Measurements from ENCODE around the gene CASZ1. TPM values are rescaled to one million over a fixed set of nuclear protein-coding genes. Genes with fewer than 3 reads are reported as not detected.

CASZ1 gene
- total RNA-seq, 6 donors from 2014 or later, result 39.7 to 112 (median 60.8) TPM

GRCh38 chr1:10613861-10614260, 182.6 kb downstream of the CASZ1 start:
- Histone ChIP-seq H3K4me3 (no peak overlapping the region), H3K9me3 (no peaks in the 10 kb centered on the region), H3K4me1 (no peaks in the 10 kb centered on the region), H3K27ac (no peak overlapping the region), H3K27me3 (no peaks in the 10 kb centered on the region), H3K36me3 (peaks cover 0 to 3% (median 1%) of the 10 kb centered on the region in 4 donors)
- TF ChIP-seq EP300 (IDR thresholded peaks at IDR 0.05) (no peak), POLR2AphosphoS5 (IDR thresholded peaks at IDR 0.05) (no peak), POLR2A (IDR thresholded peaks at IDR 0.05) (no peak), CTCF (IDR thresholded peaks at IDR 0.05) (no peak)
- DNase-seq, result no peak
- WGBS, 2 donors, result 96% methylated on average over 8 of the region's 8 CpGs
- ATAC-seq (ENCODE audit: low FRiP score in 2 of 2), result no peak

GRCh38 chr1:10613340-10613739, 183.1 kb downstream of the CASZ1 start:
- no peak overlapping the region for H3K4me3 ChIP-seq
- H3K27me3 ChIP-seq, result no peaks in the 10 kb centered on the region
- WGBS, 2 donors, result 97% methylated on average over 5 to 10 of the region's 10 CpGs
- ATAC-seq (ENCODE audit: low FRiP score in 2 of 2), result no peak
- no peaks in the 10 kb centered on the region for H3K4me1 ChIP-seq
- no peak overlapping the region for H3K27ac ChIP-seq
- TF ChIP-seq EP300 (IDR thresholded peaks at IDR 0.05), result no peak
- TF ChIP-seq POLR2A (IDR thresholded peaks at IDR 0.05), result no peak
- TF ChIP-seq POLR2AphosphoS5 (IDR thresholded peaks at IDR 0.05), result no peak
- TF ChIP-seq CTCF (IDR thresholded peaks at IDR 0.05), result no peak
- no peaks in the 10 kb centered on the region for H3K9me3 ChIP-seq
- no peak for DNase-seq
- H3K36me3 ChIP-seq, result peaks cover 0 to 2% (median 1%) of the 10 kb centered on the region in 4 donors

GRCh38 chr1:10612436-10613160, 183.8 kb downstream of the CASZ1 start:
- TF ChIP-seq POLR2A (IDR thresholded peaks at IDR 0.05), result no peak
- 89 to 97% methylated on average over 11 to 12 of the region's 12 CpGs for WGBS, 2 donors
- DNase-seq (peak in 1 of 2 donors; percentile 3), ATAC-seq (ENCODE audit: low FRiP score in 2 of 2) (no peak)
- Histone ChIP-seq H3K27ac (no peak overlapping the region), H3K4me3 (no peak overlapping the region), H3K9me3 (no peaks in the 10 kb centered on the region), H3K4me1 (no peaks in the 10 kb centered on the region), H3K27me3 (no peaks in the 10 kb centered on the region), H3K36me3 (no peaks in the 10 kb centered on the region)

- Histone ChIP-seq H3K27me3 (no peaks in the 10 kb centered on the region), H3K9me3 (no peaks in the 10 kb centered on the region), H3K27ac (no peak overlapping the region), H3K36me3 (no peaks in the 10 kb centered on the region), H3K4me3 (no peak overlapping the region), H3K4me1 (no peaks in the 10 kb centered on the region)
- peak in 1 of 2 donors; percentile 6 for DNase-seq
- TF ChIP-seq CTCF (IDR thresholded peaks at IDR 0.05) (no peak), POLR2AphosphoS5 (IDR thresholded peaks at IDR 0.05) (no peak), EP300 (IDR thresholded peaks at IDR 0.05) (no peak)
- 97 to 98% methylated on average over 6 of the region's 6 CpGs for WGBS, 2 donors
- ATAC-seq (ENCODE audit: low FRiP score in 2 of 2), result no peak
Measured at GRCh38 chr1:10610901-10611600, 185.4 kb downstream of the CASZ1 start.

GRCh38 chr1:10608690-10609089, 187.8 kb downstream of the CASZ1 start:
- TF ChIP-seq POLR2AphosphoS5 (IDR thresholded peaks at IDR 0.05) (no peak), CTCF (IDR thresholded peaks at IDR 0.05) (no peak), POLR2A (IDR thresholded peaks at IDR 0.05) (no peak), EP300 (IDR thresholded peaks at IDR 0.05) (no peak)
- Histone ChIP-seq H3K4me3 (no peak overlapping the region), H3K36me3 (no peaks in the 10 kb centered on the region), H3K9me3 (no peaks in the 10 kb centered on the region), H3K27me3 (no peaks in the 10 kb centered on the region), H3K27ac (no peak overlapping the region), H3K4me1 (no peaks in the 10 kb centered on the region)
- DNase-seq (no peak), ATAC-seq (ENCODE audit: low FRiP score in 2 of 2) (no peak)
- 92 to 96% methylated on average over 2 of the region's 2 CpGs for WGBS, 2 donors
